Effector memory CD8-positive, alpha-beta T cell (primary cell): ENCODE results near the gene LRRC51.

ENCODE experiments used
- ATAC-seq: fragments of 150-1000 bp; cut with Tn5 transposase; replicated peaks from 2 replicates; pipeline ENCODE4 v1.10.0; 2021; ENCODE audit warnings: mild to moderate bottlenecking, moderate library complexity
- DNase-seq, 3 experiments: peaks; one replicate each; pipeline ENCODE4 v3.0.0; 2021
- H3K27ac Mint-ChIP-seq, 2 donors: one replicate each; pipeline ENCODE4 v1.8.0; 2022; ENCODE audit warnings: mild to moderate bottlenecking in 2 of 2, mixed read lengths in 2 of 2, moderate library complexity in 2 of 2
- H3K27me3 Mint-ChIP-seq, 2 donors: one replicate each; pipeline ENCODE4 v1.8.0; 2022; ENCODE audit warnings: mixed read lengths in 2 of 2
- H3K36me3 Mint-ChIP-seq: one replicate; pipeline ENCODE4 v1.8.0; 2022; ENCODE audit warnings: mild to moderate bottlenecking, moderate library complexity, mixed read lengths; ENCODE audit not compliant: insufficient read depth
- H3K4me1 Mint-ChIP-seq, 2 donors: one replicate each; pipeline ENCODE4 v1.8.0; 2022; ENCODE audit warnings: low read depth in 2 of 2, mixed read lengths in 2 of 2
- H3K4me3 Mint-ChIP-seq, 2 donors: one replicate each; pipeline ENCODE4 v1.8.0; 2022; ENCODE audit warnings: mild to moderate bottlenecking in 2 of 2, mixed read lengths in 2 of 2, moderate library complexity in 2 of 2
- H3K9me3 Mint-ChIP-seq, 2 donors: one replicate each; pipeline ENCODE4 v1.8.0; 2022; ENCODE audit warnings: mixed read lengths in 2 of 2

The LRRC51 gene

DNA sequence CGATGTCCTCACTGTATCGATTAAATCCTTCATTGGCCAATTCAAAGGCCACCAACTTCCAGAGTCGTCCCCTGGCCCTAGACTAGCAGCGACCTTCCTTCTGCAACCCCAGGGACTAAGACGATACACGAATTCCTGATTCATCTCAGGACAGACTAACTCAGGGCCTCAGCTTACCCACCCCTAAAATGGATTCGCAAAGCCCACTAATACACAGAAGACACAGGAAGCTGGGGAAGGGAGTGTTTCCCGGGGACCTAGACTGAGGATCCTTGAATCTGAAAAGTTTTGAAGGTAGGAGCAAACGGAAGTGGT lies 21.9 kb downstream of the LRRC51 start:
- H3K36me3 Mint-ChIP-seq, result peaks cover 31% of the 10 kb centered on the region
- no peaks in the 10 kb centered on the region for H3K27me3 Mint-ChIP-seq
- no peaks in the 10 kb centered on the region for H3K9me3 Mint-ChIP-seq
- peak overlapping the region; percentile 79 to 88 for H3K4me3 Mint-ChIP-seq
- ATAC-seq (peak; percentile 0), DNase-seq (no peak)
- peaks cover 40 to 42% of the 10 kb centered on the region in 2 donors for H3K4me1 Mint-ChIP-seq
- peak overlapping the region; percentile 92 to 97 for H3K27ac Mint-ChIP-seq

DNA sequence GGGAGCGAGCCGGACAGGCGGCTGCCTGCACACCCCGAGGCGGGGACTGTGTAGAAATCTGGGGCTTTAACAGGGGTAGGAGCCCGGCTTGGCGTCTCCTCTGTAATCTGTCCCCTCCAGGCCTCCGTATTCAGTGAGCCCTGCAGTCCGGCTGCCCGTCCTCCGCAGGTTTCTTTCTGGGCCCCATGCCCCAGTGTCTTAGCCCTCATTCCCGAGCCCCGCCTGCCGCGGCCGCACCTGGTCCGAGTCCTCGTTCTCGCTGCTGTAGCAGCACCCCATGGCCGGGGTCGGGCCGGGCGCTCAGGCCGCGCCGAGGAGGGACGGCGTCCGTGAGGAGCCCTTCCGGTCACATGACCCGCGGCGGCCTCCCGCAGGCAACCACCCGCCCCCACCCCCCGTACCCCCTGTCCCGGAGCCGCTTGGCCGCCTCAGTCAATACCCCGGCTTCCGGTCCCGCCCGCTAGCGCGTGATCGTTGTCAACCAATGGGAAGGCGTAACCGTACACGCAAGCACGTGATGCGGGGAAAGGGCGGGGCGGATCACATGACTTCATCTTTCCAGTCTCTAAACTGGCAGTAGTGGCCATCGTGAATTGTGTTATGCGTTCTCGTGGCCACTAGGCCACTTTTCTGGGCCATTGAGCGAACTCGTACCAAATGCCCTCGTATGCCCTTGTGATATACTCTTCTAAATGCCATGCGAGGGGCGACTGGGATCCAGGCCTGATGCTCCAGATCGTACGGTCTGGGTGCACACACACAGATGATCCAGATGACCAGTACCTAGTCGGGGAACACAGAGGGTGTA lies 22.5 kb downstream of the LRRC51 start, which contains the start of gene LAMTOR1:
LAMTOR1 (minus strand) TSS at position 352 of the 808 bp plus-strand sequence; CDS start at position 279, 73 bp downstream.
- ATAC-seq (peak; percentile 96), DNase-seq (peak; percentile 97 to 99 (median 97))
- Mint-ChIP-seq H3K27ac (peak within 1 kb of the TSS; percentile 92 to 97), H3K27me3 (no peaks in the 10 kb centered on the region), H3K4me3 (peak within 1 kb of the TSS; percentile 79 to 88), H3K9me3 (no peaks in the 10 kb centered on the region), H3K4me1 (peaks cover 34 to 38% of the 10 kb centered on the region in 2 donors), H3K36me3 (peaks cover 27% of the 10 kb centered on the region)

DNA sequence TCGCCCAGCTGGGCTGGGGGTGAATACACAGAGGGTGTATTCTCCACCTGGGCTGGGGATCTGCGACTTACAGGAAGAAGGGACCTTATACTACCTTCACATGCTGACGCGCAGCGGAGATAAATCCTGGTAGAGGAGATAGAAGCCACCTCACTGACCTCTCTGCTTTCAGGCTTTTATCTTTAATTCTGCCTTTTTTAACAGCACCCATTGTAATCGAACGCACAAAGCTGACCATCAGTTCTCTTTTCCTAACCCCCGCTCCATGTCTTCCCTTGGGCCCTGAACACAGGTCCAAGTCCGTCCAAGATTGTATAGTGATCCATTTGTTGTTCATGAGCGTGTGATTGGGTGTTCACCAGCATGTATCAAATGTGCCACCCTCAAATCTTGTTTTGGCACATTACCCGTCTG lies 23.1 kb downstream of the LRRC51 start:
- Mint-ChIP-seq H3K36me3 (peaks cover 21% of the 10 kb centered on the region), H3K4me3 (peak overlapping the region; percentile 79 to 88), H3K27me3 (no peaks in the 10 kb centered on the region), H3K27ac (peak overlapping the region; percentile 92 to 97), H3K4me1 (peaks cover 34 to 38% of the 10 kb centered on the region in 2 donors), H3K9me3 (no peaks in the 10 kb centered on the region)
- ATAC-seq, result no peak
- no peak for DNase-seq

DNA sequence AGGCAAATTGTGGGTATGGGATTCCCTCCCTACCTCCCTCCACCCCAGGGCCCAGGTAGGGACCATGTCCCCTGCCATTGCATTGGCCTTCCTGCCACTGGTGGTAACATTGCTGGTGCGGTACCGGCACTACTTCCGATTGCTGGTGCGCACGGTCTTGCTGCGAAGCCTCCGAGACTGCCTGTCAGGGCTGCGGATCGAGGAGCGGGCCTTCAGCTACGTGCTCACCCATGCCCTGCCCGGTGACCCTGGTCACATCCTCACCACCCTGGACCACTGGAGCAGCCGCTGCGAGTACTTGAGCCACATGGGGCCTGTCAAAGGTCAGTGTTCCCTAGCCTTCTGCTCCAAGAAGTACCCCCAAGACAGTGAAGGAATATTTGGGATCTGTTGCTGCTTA lies 25.2 kb downstream of the LRRC51 start, which contains the start of gene TOMT:
TOMT (plus strand) TSS at position 37 of the 400 bp plus-strand sequence; CDS start at position 65, 28 bp downstream.
- H3K27ac Mint-ChIP-seq, result peak within 1 kb of the TSS; percentile 7 to 97
- H3K36me3 Mint-ChIP-seq, result peaks cover 25% of the 10 kb centered on the region
- ATAC-seq, result no peak
- H3K4me3 Mint-ChIP-seq, result no peak within 1 kb of the TSS
- peaks cover 29 to 35% of the 10 kb centered on the region in 2 donors for H3K4me1 Mint-ChIP-seq
- no peaks in the 10 kb centered on the region for H3K27me3 Mint-ChIP-seq
- H3K9me3 Mint-ChIP-seq, result no peaks in the 10 kb centered on the region
- no peak for DNase-seq

DNA sequence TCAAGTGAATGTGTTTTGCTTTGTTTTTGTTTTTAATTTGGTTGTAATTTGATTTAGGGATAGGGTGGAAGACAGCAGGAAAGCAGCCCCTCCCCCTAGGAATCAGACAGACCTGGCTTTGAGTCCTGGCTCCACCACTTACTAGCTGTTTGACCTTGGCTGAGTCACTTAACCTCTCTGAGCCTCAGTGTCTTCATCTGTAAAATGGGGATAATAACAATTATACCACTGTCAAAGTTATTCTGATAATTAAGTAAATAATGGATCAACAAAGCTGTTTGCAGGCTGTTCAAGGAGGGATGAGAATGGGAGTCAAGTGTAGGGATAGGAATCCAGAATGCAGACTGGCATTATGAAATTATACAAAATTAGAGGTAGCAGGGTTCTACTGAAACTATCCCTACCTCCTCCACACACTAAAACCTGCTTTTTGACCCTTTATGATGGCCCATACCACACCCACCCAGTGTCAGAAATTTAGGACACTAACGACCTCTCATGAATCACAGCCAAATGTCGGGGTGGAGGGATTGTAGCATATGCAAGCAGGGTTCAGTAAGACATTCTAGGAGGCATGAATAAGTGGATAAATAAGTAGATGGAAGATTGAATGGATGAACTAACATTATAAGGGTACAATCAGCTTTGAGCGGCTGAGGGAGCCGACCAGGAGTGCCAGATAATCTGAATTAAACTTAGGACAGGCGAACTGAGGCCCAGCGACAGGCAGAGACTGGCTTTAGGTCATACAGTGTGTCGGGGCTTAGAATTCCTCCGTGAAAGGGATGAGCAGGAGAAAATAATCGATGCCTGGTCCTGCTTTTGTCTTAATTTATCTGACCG lies 30.9 kb downstream of the LRRC51 start:
- Mint-ChIP-seq H3K27me3 (peaks cover under 1 to 3% of the 10 kb centered on the region in 2 donors), H3K36me3 (peaks cover 22% of the 10 kb centered on the region), H3K27ac (peak overlapping the region; percentile 94 to 99), H3K9me3 (no peaks in the 10 kb centered on the region), H3K4me1 (peaks cover 15 to 22% of the 10 kb centered on the region in 2 donors), H3K4me3 (peak overlapping the region; percentile 91 to 97)
- no peak for DNase-seq
- ATAC-seq, result no peak

DNA sequence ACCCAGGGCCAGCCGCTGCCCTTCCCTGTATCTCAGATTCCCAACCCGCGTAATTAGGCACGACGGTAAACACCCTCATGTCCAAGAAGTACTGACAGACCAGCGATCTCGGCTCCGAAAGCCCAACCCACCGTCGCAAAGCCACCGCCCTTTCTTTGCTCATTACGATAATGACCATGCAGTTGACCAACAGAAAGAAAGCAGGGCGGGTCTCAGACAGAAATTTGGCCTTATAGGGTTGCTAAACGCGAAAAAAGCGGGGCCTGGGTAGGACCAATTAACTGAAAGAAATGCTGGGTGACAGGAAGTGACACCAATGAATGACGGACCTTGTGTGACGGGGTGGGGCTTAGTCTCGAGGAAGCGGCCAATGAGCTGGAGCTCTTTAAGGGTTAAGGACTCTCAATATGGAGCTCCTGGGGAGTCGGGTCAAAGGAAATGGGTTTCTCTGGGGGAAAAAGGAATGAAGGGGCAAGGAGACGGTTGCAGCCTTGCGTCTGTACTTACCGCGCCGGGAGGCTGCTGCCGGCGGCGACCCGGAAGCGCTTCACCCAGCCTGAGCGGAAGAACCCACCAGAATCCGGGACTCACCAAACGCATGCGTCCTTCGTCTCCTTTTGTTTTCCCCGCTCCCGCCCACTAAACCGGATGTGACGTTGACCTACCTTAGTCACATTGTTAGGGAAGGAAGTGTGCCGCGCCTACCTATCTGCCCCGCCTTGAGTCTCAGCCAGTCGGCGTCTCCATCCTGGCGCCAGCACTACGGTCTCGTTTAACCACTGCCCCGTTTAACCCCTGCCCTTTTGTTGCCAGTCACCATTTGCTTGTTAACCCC lies 31.7 kb downstream of the LRRC51 start, which contains the start of gene ANAPC15:
ANAPC15 (minus strand) TSS at position 553 of the 835 bp plus-strand sequence. CDS start 1,419 bp downstream, outside the sequence.
- ATAC-seq, result peak; percentile 86
- H3K4me1 Mint-ChIP-seq, result peaks cover 15 to 22% of the 10 kb centered on the region in 2 donors
- H3K27ac Mint-ChIP-seq, result peak within 1 kb of the TSS; percentile 94 to 99
- DNase-seq, result peak; percentile 97 to 99 (median 99)
- H3K27me3 Mint-ChIP-seq, result peaks cover 7 to 9% of the 10 kb centered on the region in 2 donors
- H3K36me3 Mint-ChIP-seq, result peaks cover 22% of the 10 kb centered on the region
- peak within 1 kb of the TSS; percentile 91 to 97 for H3K4me3 Mint-ChIP-seq
- no peaks in the 10 kb centered on the region for H3K9me3 Mint-ChIP-seq

DNA sequence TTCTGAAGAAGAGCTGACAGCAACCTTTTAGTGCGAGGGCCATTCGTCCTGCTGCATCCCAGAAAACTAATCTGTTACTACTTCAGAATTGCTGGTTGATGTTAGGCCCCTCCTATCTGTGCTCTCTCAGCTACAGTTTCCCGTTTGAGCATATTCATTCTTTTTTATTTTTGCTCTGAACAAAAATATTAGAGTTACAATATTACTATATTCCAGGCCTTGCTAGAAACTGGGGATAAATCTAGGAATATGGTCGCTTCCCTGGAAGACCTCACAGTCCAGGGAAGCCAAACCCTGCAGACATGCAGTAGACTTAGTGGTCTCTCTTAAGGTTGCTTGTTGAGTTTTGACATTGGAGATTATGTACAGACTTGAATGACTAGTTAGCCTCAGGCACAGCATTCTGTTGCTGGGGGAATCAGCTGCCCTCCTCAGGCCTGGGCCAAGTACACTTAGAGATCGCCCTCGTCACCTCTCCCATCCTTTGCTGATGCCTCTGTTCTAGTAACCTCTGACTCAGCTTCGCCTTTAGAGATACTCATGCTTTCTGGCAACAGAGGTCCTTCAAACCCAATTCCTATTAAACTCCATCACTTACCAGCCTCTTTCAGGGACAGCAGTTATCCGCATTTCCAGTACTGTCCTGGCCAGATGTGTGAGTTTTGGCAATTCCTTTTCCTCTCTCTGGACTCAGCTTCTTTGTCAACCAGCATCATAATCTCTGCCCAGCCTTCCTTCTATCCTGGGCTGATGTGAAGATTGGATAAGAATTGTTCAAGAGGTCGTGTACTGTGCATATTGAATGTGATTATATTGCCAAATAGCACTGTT lies 32.5 kb downstream of the LRRC51 start:
- no peaks in the 10 kb centered on the region for H3K9me3 Mint-ChIP-seq
- H3K36me3 Mint-ChIP-seq, result peaks cover 22% of the 10 kb centered on the region
- H3K4me1 Mint-ChIP-seq, result peaks cover 15 to 22% of the 10 kb centered on the region in 2 donors
- ATAC-seq (no peak), DNase-seq (no peak)
- H3K4me3 Mint-ChIP-seq, result peak overlapping the region; percentile 91 to 97
- H3K27me3 Mint-ChIP-seq, result peaks cover 7 to 12% of the 10 kb centered on the region in 2 donors
- peak overlapping the region; percentile 94 to 99 for H3K27ac Mint-ChIP-seq

DNA sequence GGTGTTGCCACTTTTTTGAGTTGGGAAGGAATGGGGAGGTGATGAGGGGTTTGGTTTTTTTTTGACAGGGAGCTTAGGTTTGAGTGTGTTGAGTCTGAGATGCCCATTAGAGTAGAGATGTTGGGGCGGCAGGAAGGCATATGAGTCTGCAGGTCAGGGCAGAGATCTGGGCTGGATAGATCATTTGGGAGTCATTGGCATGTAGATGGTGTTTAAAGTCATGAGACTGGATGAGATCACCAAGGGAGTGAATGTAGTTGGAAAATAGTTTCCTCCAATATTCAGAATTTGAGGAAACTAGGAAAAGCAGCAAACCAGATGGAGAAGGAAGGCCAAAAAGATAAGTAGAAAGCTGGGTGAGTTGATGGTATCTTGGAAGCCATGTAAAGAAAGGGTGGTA lies 33.9 kb downstream of the LRRC51 start:
- H3K27me3 Mint-ChIP-seq, result peaks cover 7 to 26% of the 10 kb centered on the region in 2 donors
- H3K27ac Mint-ChIP-seq, result no peak overlapping the region
- no peaks in the 10 kb centered on the region for H3K9me3 Mint-ChIP-seq
- peaks cover 15 to 22% of the 10 kb centered on the region in 2 donors for H3K4me1 Mint-ChIP-seq
- DNase-seq (no peak), ATAC-seq (no peak)
- H3K36me3 Mint-ChIP-seq, result peaks cover 17% of the 10 kb centered on the region
- H3K4me3 Mint-ChIP-seq, result no peak overlapping the region

DNA sequence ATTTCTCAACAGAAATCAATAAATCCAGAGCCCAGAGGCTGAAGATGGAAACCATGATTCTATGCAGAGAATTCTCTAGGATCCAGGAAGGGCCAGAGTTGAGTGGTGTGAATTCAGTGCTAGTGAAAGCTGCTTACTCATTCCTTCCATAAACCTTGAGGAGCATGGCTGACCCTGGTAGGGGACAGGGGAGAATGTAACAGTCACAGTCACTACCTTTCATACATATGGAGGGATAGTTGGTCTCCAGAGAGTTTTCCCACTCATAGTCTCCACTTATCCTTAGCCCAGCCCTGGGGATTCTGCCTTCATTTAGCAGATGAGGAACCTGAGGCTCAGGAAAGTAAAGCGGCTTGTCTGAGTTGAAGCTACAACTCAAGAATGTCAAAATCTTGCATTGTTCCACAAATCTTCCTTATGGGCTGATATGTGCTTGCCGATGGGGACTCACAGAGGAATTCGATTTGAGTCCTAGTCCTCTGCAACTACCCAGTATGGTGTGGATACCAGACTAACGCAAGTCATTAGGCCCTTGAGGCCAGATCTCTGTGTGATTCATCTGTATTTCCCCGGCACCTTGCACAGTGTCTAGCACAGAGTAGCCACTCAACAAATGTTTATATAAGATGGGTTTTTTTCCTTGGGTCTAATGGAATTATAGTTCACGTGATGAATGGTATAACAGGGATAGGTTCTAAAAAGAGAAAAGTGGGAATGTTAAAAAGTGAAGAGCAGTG lies 35.5 kb downstream of the LRRC51 start:
- ATAC-seq, result no peak
- DNase-seq, result no peak
- peaks cover 12 to 33% of the 10 kb centered on the region in 2 donors for H3K27me3 Mint-ChIP-seq
- H3K4me3 Mint-ChIP-seq, result no peak overlapping the region
- H3K4me1 Mint-ChIP-seq, result peaks cover 11 to 16% of the 10 kb centered on the region in 2 donors
- H3K9me3 Mint-ChIP-seq, result no peaks in the 10 kb centered on the region
- H3K36me3 Mint-ChIP-seq, result peaks cover 14% of the 10 kb centered on the region
- no peak overlapping the region for H3K27ac Mint-ChIP-seq

DNA sequence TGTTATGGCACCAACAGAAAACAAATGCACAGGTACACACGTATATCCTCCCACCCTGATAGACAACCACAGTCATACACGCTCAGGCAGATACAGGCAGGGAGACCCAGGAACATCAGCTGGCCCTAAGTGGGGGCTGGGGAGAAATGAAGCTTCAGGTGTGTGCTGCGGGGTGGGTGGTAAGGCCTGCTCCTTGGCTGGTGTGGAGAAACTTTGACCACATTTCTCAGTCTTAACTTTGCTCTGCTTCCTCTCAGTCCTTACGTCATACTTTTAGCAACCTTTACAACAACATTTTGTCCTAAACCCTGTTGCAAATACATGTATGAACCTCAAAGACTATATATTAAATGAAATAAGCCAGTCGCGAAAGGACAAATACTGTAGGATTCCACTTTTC lies 38.5 kb downstream of the LRRC51 start:
- H3K27me3 Mint-ChIP-seq, result peaks cover 23 to 59% of the 10 kb centered on the region in 2 donors
- ATAC-seq (no peak), DNase-seq (no peak)
- no peaks in the 10 kb centered on the region for H3K36me3 Mint-ChIP-seq
- no peak overlapping the region for H3K27ac Mint-ChIP-seq
- H3K4me1 Mint-ChIP-seq, result no peaks in the 10 kb centered on the region
- no peak overlapping the region for H3K4me3 Mint-ChIP-seq
- H3K9me3 Mint-ChIP-seq, result no peaks in the 10 kb centered on the region

DNA sequence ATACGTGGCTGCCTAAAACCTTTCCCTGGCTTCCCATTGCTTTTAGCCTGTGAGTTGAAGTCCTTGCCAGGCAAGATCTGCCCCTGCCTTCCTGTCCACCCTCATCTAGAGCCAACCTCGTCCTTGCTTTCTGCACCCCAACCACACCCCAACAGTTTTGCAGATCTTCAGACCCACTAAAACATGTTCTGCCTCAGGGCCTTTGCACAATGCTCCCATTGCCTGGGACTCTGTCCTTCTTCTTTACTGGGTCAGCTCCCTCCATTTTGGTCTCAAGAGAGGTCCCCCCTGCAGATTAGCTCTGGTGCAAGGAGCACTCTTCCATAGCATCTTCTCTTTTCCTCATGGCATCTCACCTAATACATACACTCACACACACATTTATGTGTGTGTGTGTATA lies 40.3 kb downstream of the LRRC51 start:
- no peaks in the 10 kb centered on the region for H3K9me3 Mint-ChIP-seq
- H3K36me3 Mint-ChIP-seq, result no peaks in the 10 kb centered on the region
- no peak overlapping the region for H3K27ac Mint-ChIP-seq
- ATAC-seq (no peak), DNase-seq (no peak)
- peaks cover 26 to 64% of the 10 kb centered on the region in 2 donors for H3K27me3 Mint-ChIP-seq
- H3K4me1 Mint-ChIP-seq, result no peaks in the 10 kb centered on the region
- no peak overlapping the region for H3K4me3 Mint-ChIP-seq
